Activated CD8-positive, alpha-beta T cell treated with anti-CD3 and anti-CD28 coated beads for 36 hours (primary cell): ENCODE data around the gene KCNA2. TPM values are rescaled to one million over a fixed set of nuclear protein-coding genes. Genes with fewer than 3 reads are reported as not detected.

Source experiments
- ATAC-seq: fragments of 200-7000 bp; cut with Tn5 transposase; one replicate; pipeline ENCODE4 v1.10.0; 2021; ENCODE audit warnings: mild to moderate bottlenecking, moderate library complexity
- CTCF ChIA-PET: fragments of 350-600 bp; sonication (Branson Sonifier 250); formaldehyde crosslinking; loops from one replicate; lab custom pipeline; 2021; ENCODE audit warnings: antibody characterized with exemption; lab: Charles Lee
- POLR2A ChIA-PET: fragments of 350-600 bp; sonication (Branson Sonifier 250); formaldehyde crosslinking; loops from one replicate; lab custom pipeline; 2021; ENCODE audit warnings: antibody characterized with exemption; lab: Charles Lee
- DNase-seq: peaks from one replicate; pipeline ENCODE4 v3.0.0-alpha.2; 2020
- H3K27ac Mint-ChIP-seq: one replicate; pipeline ENCODE4 v1.8.0; 2021; ENCODE audit warnings: mild to moderate bottlenecking, mixed read lengths
- H3K27me3 Mint-ChIP-seq: one replicate; pipeline ENCODE4 v1.8.0; 2021; ENCODE audit warnings: mixed read lengths
- H3K36me3 Mint-ChIP-seq: one replicate; pipeline ENCODE4 v1.8.0; 2021; ENCODE audit warnings: low read depth, mixed read lengths
- H3K4me1 Mint-ChIP-seq: one replicate; pipeline ENCODE4 v1.8.0; 2021; ENCODE audit warnings: low read depth, mixed read lengths
- H3K4me3 Mint-ChIP-seq: one replicate; pipeline ENCODE4 v1.8.0; 2021; ENCODE audit warnings: mild to moderate bottlenecking, moderate library complexity, mixed read lengths
- H3K9me3 Mint-ChIP-seq: one replicate; pipeline ENCODE4 v1.8.0; 2021; ENCODE audit warnings: mixed read lengths
- CTCF ChIP-seq: fragments of 200-600 bp; IDR thresholded peaks from one replicate; pipeline ENCODE4 v1.8.0; 2022; ENCODE audit warnings: antibody characterized with exemption, mild to moderate bottlenecking
- intact Hi-C: fragments of 100-400 bp; cut with micrococcal nuclease; formaldehyde crosslinking; loops from one replicate; pipeline ENCODE4 v1.10.0; 2022
- total RNA-seq, 2 experiments: library from RNA; stranded (reverse); gene quantifications; one replicate each; pipeline ENCODE4 v1.2.3, GENCODE V29; 2021

The KCNA2 gene
- total RNA-seq, 2 experiments from 2014 or later = 0.02 to 0.14 TPM

GRCh38 chr1:110584045-110584444 is 22.1 kb downstream of the KCNA2 start:
- peaks cover 6% of the 10 kb centered on the region for H3K27me3 Mint-ChIP-seq
- DNase-seq = no peak
- intact Hi-C loops = no loop called here
- H3K4me1 Mint-ChIP-seq = no peaks in the 10 kb centered on the region
- ChIA-PET CTCF (interaction anchor here (1.2 to 1.5 kb wide), 2 partner anchors 11 to 197 kb away, joined by 3 to 4 read pairs; no protein-coding TSS in a partner anchor), POLR2A (no interaction called here)
- no peak for ATAC-seq
- no peak for TF ChIP-seq CTCF
- no peak overlapping the region for H3K27ac Mint-ChIP-seq
- no peak overlapping the region for H3K4me3 Mint-ChIP-seq
- H3K9me3 Mint-ChIP-seq = no peaks in the 10 kb centered on the region
- H3K36me3 Mint-ChIP-seq = no peaks in the 10 kb centered on the region

GRCh38 chr1:110583505-110583904 is 22.7 kb downstream of the KCNA2 start:
- H3K27me3 Mint-ChIP-seq = peaks cover 6% of the 10 kb centered on the region
- no peak overlapping the region for H3K4me3 Mint-ChIP-seq
- DNase-seq (no peak), ATAC-seq (no peak)
- CTCF ChIA-PET = interaction anchor here (1.2 kb wide), 1 partner anchor 87 kb away, joined by 4 read pairs; no protein-coding TSS in a partner anchor
- no peaks in the 10 kb centered on the region for H3K4me1 Mint-ChIP-seq
- POLR2A ChIA-PET = interaction anchor here (0.6 kb wide), 1 partner anchor 10 kb away, joined by 3 read pairs; no protein-coding TSS in a partner anchor
- no peaks in the 10 kb centered on the region for H3K36me3 Mint-ChIP-seq
- H3K27ac Mint-ChIP-seq = no peak overlapping the region
- H3K9me3 Mint-ChIP-seq = no peaks in the 10 kb centered on the region
- no peak for TF ChIP-seq CTCF
- intact Hi-C loops = no loop called here

GRCh38 chr1:110582378-110582777 is 23.8 kb downstream of the KCNA2 start:
- no peaks in the 10 kb centered on the region for H3K4me1 Mint-ChIP-seq
- intact Hi-C loops = no loop called here
- ChIA-PET CTCF (interaction anchor here (1.2 kb wide), 1 partner anchor 86 kb away, joined by 4 read pairs; no protein-coding TSS in a partner anchor), POLR2A (no interaction called here)
- H3K4me3 Mint-ChIP-seq = no peak overlapping the region
- no peak for TF ChIP-seq CTCF
- peaks cover 4% of the 10 kb centered on the region for H3K27me3 Mint-ChIP-seq
- H3K36me3 Mint-ChIP-seq = no peaks in the 10 kb centered on the region
- no peak for ATAC-seq
- H3K9me3 Mint-ChIP-seq = no peaks in the 10 kb centered on the region
- H3K27ac Mint-ChIP-seq = no peak overlapping the region
- no peak for DNase-seq

GRCh38 chr1:110581682-110582145 is 24.4 kb downstream of the KCNA2 start:
- TF ChIP-seq CTCF = no peak
- H3K4me3 Mint-ChIP-seq = no peak overlapping the region
- no peaks in the 10 kb centered on the region for H3K36me3 Mint-ChIP-seq
- H3K4me1 Mint-ChIP-seq = no peaks in the 10 kb centered on the region
- intact Hi-C loops = no loop called here
- peaks cover 3% of the 10 kb centered on the region for H3K27me3 Mint-ChIP-seq
- H3K9me3 Mint-ChIP-seq = no peaks in the 10 kb centered on the region
- ChIA-PET POLR2A (no interaction called here), CTCF (interaction anchor here (1.0 to 1.1 kb wide), 2 partner anchors 39 to 86 kb away, joined by 3 to 4 read pairs; no protein-coding TSS in a partner anchor)
- DNase-seq (no peak), ATAC-seq (no peak)
- no peak overlapping the region for H3K27ac Mint-ChIP-seq

GRCh38 chr1:110580244-110580643 is 25.9 kb downstream of the KCNA2 start:
- TF ChIP-seq CTCF = no peak
- H3K27ac Mint-ChIP-seq = no peak overlapping the region
- H3K36me3 Mint-ChIP-seq = no peaks in the 10 kb centered on the region
- ChIA-PET POLR2A (no interaction called here), CTCF (interaction anchor here (1.5 kb wide), 1 partner anchor 451 kb away, joined by 4 read pairs; no protein-coding TSS in a partner anchor)
- intact Hi-C loops = no loop called here
- H3K9me3 Mint-ChIP-seq = no peaks in the 10 kb centered on the region
- no peak overlapping the region for H3K4me3 Mint-ChIP-seq
- no peak for ATAC-seq
- H3K4me1 Mint-ChIP-seq = no peaks in the 10 kb centered on the region
- peaks cover 3% of the 10 kb centered on the region for H3K27me3 Mint-ChIP-seq
- DNase-seq = no peak
